ENCODE data around the gene MICALL2.

DNA sequence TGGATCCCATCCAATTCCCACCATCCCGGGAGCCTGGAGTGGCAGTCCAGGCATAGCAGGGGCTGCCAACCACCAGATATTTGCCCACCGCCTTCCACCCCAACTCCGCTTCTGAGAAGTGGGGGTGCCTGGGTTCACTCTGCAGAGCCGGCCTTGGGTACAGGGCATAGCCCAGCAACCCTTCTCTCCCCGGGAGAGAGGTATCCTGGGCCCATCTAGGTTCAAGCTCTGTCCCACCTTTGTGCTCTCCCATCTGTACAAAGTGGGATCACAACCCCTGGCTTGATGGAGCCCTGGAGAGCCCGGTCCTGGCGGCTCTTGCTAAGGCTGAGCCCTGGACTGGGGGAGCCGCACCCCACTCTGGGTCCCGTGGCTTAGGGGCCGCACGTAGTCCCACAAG, 12.2 kb downstream of the MICALL2 start:
- TF ChIP-seq EZH2 (IDR thresholded peaks at IDR 0.05; ENCODE audit: low read length, missing control alignments), result no peak
- TF ChIP-seq, protein P1, sequence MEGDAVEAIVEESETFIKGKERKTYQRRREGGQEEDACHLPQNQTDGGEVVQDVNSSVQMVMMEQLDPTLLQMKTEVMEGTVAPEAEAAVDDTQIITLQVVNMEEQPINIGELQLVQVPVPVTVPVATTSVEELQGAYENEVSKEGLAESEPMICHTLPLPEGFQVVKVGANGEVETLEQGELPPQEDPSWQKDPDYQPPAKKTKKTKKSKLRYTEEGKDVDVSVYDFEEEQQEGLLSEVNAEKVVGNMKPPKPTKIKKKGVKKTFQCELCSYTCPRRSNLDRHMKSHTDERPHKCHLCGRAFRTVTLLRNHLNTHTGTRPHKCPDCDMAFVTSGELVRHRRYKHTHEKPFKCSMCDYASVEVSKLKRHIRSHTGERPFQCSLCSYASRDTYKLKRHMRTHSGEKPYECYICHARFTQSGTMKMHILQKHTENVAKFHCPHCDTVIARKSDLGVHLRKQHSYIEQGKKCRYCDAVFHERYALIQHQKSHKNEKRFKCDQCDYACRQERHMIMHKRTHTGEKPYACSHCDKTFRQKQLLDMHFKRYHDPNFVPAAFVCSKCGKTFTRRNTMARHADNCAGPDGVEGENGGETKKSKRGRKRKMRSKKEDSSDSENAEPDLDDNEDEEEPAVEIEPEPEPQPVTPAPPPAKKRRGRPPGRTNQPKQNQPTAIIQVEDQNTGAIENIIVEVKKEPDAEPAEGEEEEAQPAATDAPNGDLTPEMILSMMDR (conservative IDR thresholded peaks at IDR 0.05 in 1 of 2, IDR thresholded peaks at IDR 0.05 in 1 of 2; ENCODE audit: low read depth in 1 of 2, low read length in 2 of 2), result no peak

Measured in fibroblast of lung (primary cell).